Glutamatergic neuron (in vitro differentiated cells): ENCODE results near the gene SNX33. TPM values are rescaled to one million over a fixed set of nuclear protein-coding genes. Genes with fewer than 3 reads are reported as not detected.
A peak's percentile ranks its signal among the peaks of the same experiment; 100 is the strongest.
"Not testable (repeated sequence)": the region's sequence is repeated elsewhere in the genome, so short reads cannot be mapped to it uniquely, and the experiment has no call there.

Source experiments
- DNase-seq: peaks from one replicate; pipeline ENCODE4 v3.0.0; 2022
- H3K27ac Mint-ChIP-seq: one replicate; pipeline ENCODE4 v1.8.0; 2020; ENCODE audit warnings: mild to moderate bottlenecking, mixed read lengths, inconsistent platforms; ENCODE audit not compliant: unreplicated experiment
- H3K27me3 Mint-ChIP-seq: one replicate; pipeline ENCODE4 v1.8.0; 2020; ENCODE audit warnings: mild to moderate bottlenecking, moderate library complexity, mixed read lengths, inconsistent platforms; ENCODE audit not compliant: unreplicated experiment
- H3K36me3 Mint-ChIP-seq: one replicate; pipeline ENCODE4 v1.8.0; 2020; ENCODE audit warnings: mild to moderate bottlenecking, mixed read lengths, inconsistent platforms; ENCODE audit not compliant: unreplicated experiment
- H3K4me1 Mint-ChIP-seq: one replicate; pipeline ENCODE4 v1.8.0; 2020; ENCODE audit warnings: mild to moderate bottlenecking, low read depth, mixed read lengths, inconsistent platforms; ENCODE audit not compliant: unreplicated experiment
- H3K4me3 Mint-ChIP-seq: one replicate; pipeline ENCODE4 v1.8.0; 2020; ENCODE audit warnings: mild to moderate bottlenecking, mixed read lengths, inconsistent platforms; ENCODE audit not compliant: unreplicated experiment
- H3K9me3 Mint-ChIP-seq: one replicate; pipeline ENCODE4 v1.8.0; 2020; ENCODE audit warnings: mild to moderate bottlenecking, moderate library complexity, mixed read lengths, inconsistent platforms; ENCODE audit not compliant: unreplicated experiment
- CTCF ChIP-seq: fragments of 200-600 bp; sonication (generic); IDR thresholded peaks from one replicate; pipeline ENCODE4 v1.5.0; 2021; ENCODE audit not compliant: partially characterized antibody, unreplicated experiment
- total RNA-seq: library from RNA; stranded (reverse); fragmentation: NEBNext Ultra II Directional; extraction: Animal tissue kit (Norgen Biotek cat#: 25700); gene quantifications from one replicate; pipeline ENCODE4 v1.2.1, GENCODE V29; 2021; ENCODE audit not compliant: unreplicated experiment

Gene SNX33
- total RNA-seq, 1 donor from 2014 or later = 21.2 TPM

- not testable (repeated sequence) for H3K27ac Mint-ChIP-seq, H3K27me3 Mint-ChIP-seq, H3K4me3 Mint-ChIP-seq, H3K9me3 Mint-ChIP-seq, DNase-seq, H3K36me3 Mint-ChIP-seq
- H3K4me1 Mint-ChIP-seq = peaks cover 12% of the 10 kb centered on the region
These were observed 52.5 kb downstream of the SNX33 start for GRCh38 chr15:75699961-75700874.

- not testable (repeated sequence) for H3K4me3 Mint-ChIP-seq, H3K36me3 Mint-ChIP-seq, H3K27me3 Mint-ChIP-seq, H3K27ac Mint-ChIP-seq, DNase-seq, H3K9me3 Mint-ChIP-seq
- peaks cover 16% of the 10 kb centered on the region for H3K4me1 Mint-ChIP-seq
These were observed 53.6 kb downstream of the SNX33 start for GRCh38 chr15:75701071-75702003.

- no peaks in the 10 kb centered on the region for H3K36me3 Mint-ChIP-seq
- peak overlapping the region; percentile 6 for H3K4me3 Mint-ChIP-seq
- no peak for TF ChIP-seq CTCF
- H3K27me3 Mint-ChIP-seq = peaks cover 8% of the 10 kb centered on the region
- H3K9me3 Mint-ChIP-seq = peaks cover 6% of the 10 kb centered on the region
- no peak for DNase-seq
- H3K4me1 Mint-ChIP-seq = peaks cover 18% of the 10 kb centered on the region
- H3K27ac Mint-ChIP-seq = no peak overlapping the region
These were observed 54.7 kb downstream of the SNX33 start for GRCh38 chr15:75702436-75702835.

GRCh38 chr15:75703440-75704262 is 55.9 kb downstream of the SNX33 start:
- H3K4me3 Mint-ChIP-seq, H3K27me3 Mint-ChIP-seq, H3K27ac Mint-ChIP-seq, H3K36me3 Mint-ChIP-seq, DNase-seq, H3K9me3 Mint-ChIP-seq: not testable (repeated sequence)
- peaks cover 19% of the 10 kb centered on the region for H3K4me1 Mint-ChIP-seq

- H3K4me1 Mint-ChIP-seq = peaks cover 21% of the 10 kb centered on the region
- no peak for TF ChIP-seq CTCF
- peaks cover 8% of the 10 kb centered on the region for H3K27me3 Mint-ChIP-seq
- no peak overlapping the region for H3K4me3 Mint-ChIP-seq
- H3K9me3 Mint-ChIP-seq = peaks cover 6% of the 10 kb centered on the region
- no peaks in the 10 kb centered on the region for H3K36me3 Mint-ChIP-seq
- no peak for DNase-seq
- H3K27ac Mint-ChIP-seq = no peak overlapping the region
These were observed 56.5 kb downstream of the SNX33 start for GRCh38 chr15:75704263-75704615.

GRCh38 chr15:75704618-75705017 is 56.9 kb downstream of the SNX33 start:
- H3K9me3 Mint-ChIP-seq = peaks cover 6% of the 10 kb centered on the region
- TF ChIP-seq CTCF = no peak
- H3K27me3 Mint-ChIP-seq = peaks cover 8% of the 10 kb centered on the region
- no peak overlapping the region for H3K27ac Mint-ChIP-seq
- H3K4me1 Mint-ChIP-seq = peaks cover 21% of the 10 kb centered on the region
- H3K36me3 Mint-ChIP-seq = no peaks in the 10 kb centered on the region
- H3K4me3 Mint-ChIP-seq = no peak overlapping the region
- no peak for DNase-seq

GRCh38 chr15:75705375-75705774 is 57.7 kb downstream of the SNX33 start:
- not testable (repeated sequence) for H3K27ac Mint-ChIP-seq, H3K9me3 Mint-ChIP-seq, H3K4me3 Mint-ChIP-seq, DNase-seq, H3K36me3 Mint-ChIP-seq
- Mint-ChIP-seq H3K4me1 (peaks cover 21% of the 10 kb centered on the region), H3K27me3 (peaks cover 10% of the 10 kb centered on the region)
